ENCODE results near the gene CADPS2. TPM values are rescaled to one million over a fixed set of nuclear protein-coding genes. Genes with fewer than 3 reads are reported as not detected.

The CADPS2 gene
- total RNA-seq, 1 donor from 2014 or later: 0.22 TPM

GRCh38 chr7:122766593-122766992 is 119.7 kb downstream of the CADPS2 start:
- no peak for TF ChIP-seq CTCF (IDR thresholded peaks at IDR 0.05; ENCODE audit: partially characterized antibody, unreplicated experiment)
- DNase-seq: no peak
- Mint-ChIP-seq H3K27me3 (ENCODE audit: unreplicated experiment) (no peaks in the 10 kb centered on the region), H3K27ac (ENCODE audit: unreplicated experiment) (no peak overlapping the region), H3K9me3 (ENCODE audit: unreplicated experiment) (no peaks in the 10 kb centered on the region), H3K36me3 (ENCODE audit: unreplicated experiment) (no peaks in the 10 kb centered on the region), H3K4me3 (ENCODE audit: unreplicated experiment) (no peak overlapping the region), H3K4me1 (ENCODE audit: low read depth, unreplicated experiment) (peaks cover 12% of the 10 kb centered on the region)

GRCh38 chr7:122764902-122765301 is 121.4 kb downstream of the CADPS2 start:
- Mint-ChIP-seq H3K4me3 (ENCODE audit: unreplicated experiment) (no peak overlapping the region), H3K27ac (ENCODE audit: unreplicated experiment) (no peak overlapping the region), H3K27me3 (ENCODE audit: unreplicated experiment) (no peaks in the 10 kb centered on the region), H3K9me3 (ENCODE audit: unreplicated experiment) (no peaks in the 10 kb centered on the region), H3K4me1 (ENCODE audit: low read depth, unreplicated experiment) (peaks cover 9% of the 10 kb centered on the region), H3K36me3 (ENCODE audit: unreplicated experiment) (no peaks in the 10 kb centered on the region)
- DNase-seq: no peak
- TF ChIP-seq CTCF (IDR thresholded peaks at IDR 0.05; ENCODE audit: partially characterized antibody, unreplicated experiment): no peak

- no peaks in the 10 kb centered on the region for H3K9me3 Mint-ChIP-seq (ENCODE audit: unreplicated experiment)
- no peaks in the 10 kb centered on the region for H3K27me3 Mint-ChIP-seq (ENCODE audit: unreplicated experiment)
- H3K36me3 Mint-ChIP-seq (ENCODE audit: unreplicated experiment): no peaks in the 10 kb centered on the region
- H3K4me1 Mint-ChIP-seq (ENCODE audit: low read depth, unreplicated experiment): peaks cover 8% of the 10 kb centered on the region
- DNase-seq: no peak
- H3K4me3 Mint-ChIP-seq (ENCODE audit: unreplicated experiment): no peak overlapping the region
- no peak for TF ChIP-seq CTCF (IDR thresholded peaks at IDR 0.05; ENCODE audit: partially characterized antibody, unreplicated experiment)
- no peak overlapping the region for H3K27ac Mint-ChIP-seq (ENCODE audit: unreplicated experiment)
These were observed 122.2 kb downstream of the CADPS2 start for GRCh38 chr7:122764020-122764419.

GRCh38 chr7:122762071-122762470 is 124.2 kb downstream of the CADPS2 start:
- no peaks in the 10 kb centered on the region for H3K27me3 Mint-ChIP-seq (ENCODE audit: unreplicated experiment)

GRCh38 chr7:122758501-122758900 is 127.8 kb downstream of the CADPS2 start:
- Mint-ChIP-seq H3K27ac (ENCODE audit: unreplicated experiment) (peak overlapping the region; percentile 74), H3K4me3 (ENCODE audit: unreplicated experiment) (no peak overlapping the region), H3K9me3 (ENCODE audit: unreplicated experiment) (no peaks in the 10 kb centered on the region), H3K27me3 (ENCODE audit: unreplicated experiment) (no peaks in the 10 kb centered on the region), H3K36me3 (ENCODE audit: unreplicated experiment) (no peaks in the 10 kb centered on the region), H3K4me1 (ENCODE audit: low read depth, unreplicated experiment) (peaks cover 16% of the 10 kb centered on the region)
- TF ChIP-seq CTCF (IDR thresholded peaks at IDR 0.05; ENCODE audit: partially characterized antibody, unreplicated experiment): no peak
- no peak for DNase-seq

More at GRCh38 chr7:122762071-122762470, 124.2 kb downstream of the CADPS2 start:
- no peak for DNase-seq
- no peak for TF ChIP-seq CTCF (IDR thresholded peaks at IDR 0.05; ENCODE audit: partially characterized antibody, unreplicated experiment)
- Mint-ChIP-seq H3K4me1 (ENCODE audit: low read depth, unreplicated experiment) (peaks cover 16% of the 10 kb centered on the region), H3K9me3 (ENCODE audit: unreplicated experiment) (no peaks in the 10 kb centered on the region), H3K4me3 (ENCODE audit: unreplicated experiment) (no peak overlapping the region), H3K36me3 (ENCODE audit: unreplicated experiment) (no peaks in the 10 kb centered on the region), H3K27ac (ENCODE audit: unreplicated experiment) (no peak overlapping the region)
